IMR-90 (cell line): Measurements from ENCODE around the gene MGAT5. TPM values are rescaled to one million over a fixed set of nuclear protein-coding genes. Genes with fewer than 3 reads are reported as not detected.

ENCODE experiments used
- ATAC-seq: fragments of 200-7000 bp; cut with Tn5 transposase; 2 replicates; pipeline ENCODE4 v1.9.1; 2020; ENCODE audit warnings: low read depth, mild to moderate bottlenecking, moderate library complexity
- BruUV-seq: library from RNA; stranded (reverse); fragments of 400-500 nt; replicated peaks from 2 replicates; lab custom pipeline; 2021; lab: Mats Ljungman, UMichigan
- CTCF ChIA-PET: fragments of 300-600 bp; formaldehyde crosslinking; extraction: SDS; loops from one replicate; lab custom pipeline; 2021; ENCODE audit warnings: antibody characterized with exemption; lab: Yijun Ruan, JAX
- POLR2A ChIA-PET: fragments of 300-600 bp; sonication (Branson Sonifier 250); formaldehyde crosslinking; loops from one replicate; lab custom pipeline; 2022; ENCODE audit warnings: antibody characterized with exemption; ENCODE audit not compliant: unreplicated experiment; lab: Charles Lee
- DNase-seq: peaks from one replicate; pipeline ENCODE4 v3.0.0; 2013
- H2AFZ ChIP-seq: replicated peaks from 2 replicates; pipeline ENCODE3; 2013; ENCODE audit warnings: low read length, mild to moderate bottlenecking; ENCODE audit not compliant: poor library complexity
- H2AK5ac ChIP-seq: 2 replicates; pipeline ENCODE4 v1.6.1; 2013; ENCODE audit warnings: low read depth, low read length, inconsistent platforms
- H2AK9ac ChIP-seq: replicated peaks from 2 replicates; pipeline ENCODE3; 2013; ENCODE audit warnings: mild to moderate bottlenecking, low read depth, low read length, moderate library complexity; ENCODE audit not compliant: poor library complexity
- H2BK120ac ChIP-seq: 2 replicates; pipeline ENCODE4 v1.6.1; 2013; ENCODE audit warnings: low read depth, low read length, inconsistent platforms
- H2BK15ac ChIP-seq: 3 replicates; pipeline ENCODE4 v1.6.1; 2013; ENCODE audit warnings: low read depth, low read length, inconsistent platforms
- H2BK20ac ChIP-seq: 2 replicates; pipeline ENCODE4 v1.6.1; 2013; ENCODE audit warnings: low read depth, mild to moderate bottlenecking, inconsistent platforms, low read length, moderate library complexity
- H2BK5ac ChIP-seq: 2 replicates; pipeline ENCODE4 v1.6.1; 2013; ENCODE audit warnings: mild to moderate bottlenecking, low read depth, low read length, inconsistent platforms; ENCODE audit not compliant: poor library complexity, severe bottlenecking
- H3K14ac ChIP-seq: replicated peaks from 2 replicates; pipeline ENCODE4 v1.6.1; 2013; ENCODE audit warnings: low read depth, low read length, inconsistent platforms
- H3K18ac ChIP-seq: 2 replicates; pipeline ENCODE4 v1.6.1; 2013; ENCODE audit warnings: low read depth, low read length, control low read depth
- H3K23ac ChIP-seq: 2 replicates; pipeline ENCODE4 v1.6.1; 2013; ENCODE audit warnings: low read depth, low read length, inconsistent platforms
- H3K27ac ChIP-seq: 2 replicates; pipeline ENCODE4 v1.5.1; 2013; ENCODE audit warnings: mild to moderate bottlenecking, control low read depth, low read length; ENCODE audit not compliant: insufficient read depth
- H3K27me3 ChIP-seq: 2 replicates; pipeline ENCODE4 v1.6.1; 2013; ENCODE audit warnings: low read length; ENCODE audit not compliant: control insufficient read depth, insufficient read depth
- H3K36me3 ChIP-seq: 2 replicates; pipeline ENCODE4 v1.6.1; 2013; ENCODE audit warnings: low read length, mixed read lengths; ENCODE audit not compliant: control insufficient read depth, insufficient read depth
- H3K4ac ChIP-seq: 2 replicates; pipeline ENCODE4 v1.6.1; 2013; ENCODE audit warnings: low read depth, low read length, inconsistent platforms
- H3K4me1 ChIP-seq: 2 replicates; pipeline ENCODE4 v1.6.1; 2013; ENCODE audit warnings: low read length, mixed read lengths; ENCODE audit not compliant: control insufficient read depth, insufficient read depth
- H3K4me2 ChIP-seq: 2 replicates; pipeline ENCODE4 v1.6.1; 2013; ENCODE audit warnings: low read depth, mild to moderate bottlenecking, control low read depth, low read length, moderate library complexity
- H3K4me3 ChIP-seq: 2 replicates; pipeline ENCODE4 v1.5.1; 2013; ENCODE audit warnings: low read depth, mild to moderate bottlenecking, control low read depth, low read length, moderate library complexity; ENCODE audit not compliant: insufficient read depth
- H3K56ac ChIP-seq: 2 replicates; pipeline ENCODE4 v1.6.1; 2013; ENCODE audit warnings: low read length, inconsistent platforms; ENCODE audit not compliant: insufficient read depth; ENCODE audit errors: extremely low read depth
- H3K79me1 ChIP-seq, 2 experiments: 2 replicates each; pipeline ENCODE4 v1.6.1; 2013; ENCODE audit warnings: low read length in 2 of 2, inconsistent platforms in 1 of 2, low read depth in 1 of 2
- H3K9ac ChIP-seq: 2 replicates; pipeline ENCODE4 v1.6.1; 2013; ENCODE audit warnings: low read depth, low read length, control low read depth
- H3K9me1 ChIP-seq: 2 replicates; pipeline ENCODE4 v1.6.1; 2013; ENCODE audit warnings: low read length, inconsistent platforms; ENCODE audit not compliant: insufficient read depth
- H3K9me3 ChIP-seq: 2 replicates; pipeline ENCODE4 v1.6.1; 2013; ENCODE audit warnings: low read length; ENCODE audit not compliant: control insufficient read depth, insufficient read depth
- H4K20me1 ChIP-seq: 2 replicates; pipeline ENCODE4 v1.6.1; 2013; ENCODE audit warnings: low read length, inconsistent platforms; ENCODE audit not compliant: insufficient read depth
- H4K5ac ChIP-seq: 2 replicates; pipeline ENCODE4 v1.6.1; 2013; ENCODE audit warnings: mild to moderate bottlenecking, low read depth, low read length, control low read depth
- H4K8ac ChIP-seq, 2 experiments: 2 replicates each; pipeline ENCODE4 v1.6.1; 2013; ENCODE audit warnings: low read depth in 2 of 2, low read length in 2 of 2, control low read depth in 1 of 2, inconsistent platforms in 1 of 2
- H4K91ac ChIP-seq: 2 replicates; pipeline ENCODE4 v1.6.1; 2013; ENCODE audit warnings: low read depth, low read length, inconsistent platforms; ENCODE audit not compliant: insufficient read depth
- CEBPB ChIP-seq: IDR thresholded peaks from 2 replicates; pipeline ENCODE4 v1.6.1; 2012; ENCODE audit warnings: low read depth, low read length, improper control_type of control experiment
- POLR2A ChIP-seq: IDR thresholded peaks from 2 replicates; pipeline ENCODE4 v1.6.1; 2012; ENCODE audit warnings: mild to moderate bottlenecking, low read depth, low read length
- RFX5 ChIP-seq: IDR thresholded peaks from 2 replicates; pipeline ENCODE4 v1.8.0; 2012; ENCODE audit warnings: low read depth, mild to moderate bottlenecking, low read length, moderate library complexity
- WGBS, 2 experiments: methylation state at CpG; one replicate each; pipeline versions ENCODE4 v1.1.5 to v1.1.7; 2013; ENCODE audit warnings: missing lambda C conversion rate in 2 of 2; ENCODE audit not compliant: insufficient read length in 1 of 2; ENCODE audit errors: extremely low coverage in 2 of 2; 5-methylcytosine and 5-hydroxymethylcytosine counted together
- dilution Hi-C: fragments of 300-500 bp; cut with HindIII; formaldehyde crosslinking; loops from one replicate; pipeline ENCODE4 v1.14.3; 2018; ENCODE audit warnings: low sequenced_read_pairs; ENCODE audit not compliant: unreplicated experiment
- in situ Hi-C: fragments of 300-500 bp; cut with MboI; formaldehyde crosslinking; loops from 3 replicates; pipeline ENCODE4 v1.14.3; 2019; ENCODE audit warnings: low sequenced_read_pairs, inconsistent platforms, mixed read lengths
- intact Hi-C: fragments of 100-400 bp; cut with micrococcal nuclease; formaldehyde crosslinking; loops from 2 replicates; pipeline ENCODE4 v1.10.0; 2022
- polyA plus RNA-seq, 3 experiments: library from polyadenylated mRNA; depleted of rRNA; stranded (reverse); fragments of >200 nt; gene quantifications; 2 replicates each; pipeline ENCODE4 v1.2.3, GENCODE V29; 2012; ENCODE audit warnings: low replicate concordance in 1 of 3
- total RNA-seq: library from RNA; depleted of rRNA; stranded (reverse); fragments of >200 nt; gene quantifications from 2 replicates; pipeline ENCODE4 v1.2.3, GENCODE V29; 2012

MGAT5 gene
- total and polyA plus RNA-seq, 2 of the 4 experiments (the other 2 are of a cell fraction), result 22.9 to 59.9 TPM

GRCh38 chr2:134232461-134232860 is 21.4 kb upstream of the MGAT5 start:
- ATAC-seq, result no peak
- peak overlapping the region; percentile 80 for H3K14ac ChIP-seq
- dilution Hi-C loops, result no loop called here

More at GRCh38 chr2:134232461-134232860, 21.4 kb upstream of the MGAT5 start:
- peak overlapping the region; percentile 98 for H2BK5ac ChIP-seq
- H4K91ac ChIP-seq, result peak overlapping the region; percentile 88; the same call in 1 of the 2 replicates
- peak overlapping the region; percentile 95; the same call in 1 of the 2 replicates for H3K4ac ChIP-seq
- peaks cover 21 to 72% of the 10 kb centered on the region in 2 experiments for H3K79me1 ChIP-seq
- no peak overlapping the region for H2AK9ac ChIP-seq
- peak overlapping the region; percentile 91 for H2BK120ac ChIP-seq
- peak overlapping the region; percentile 67; the same call in 2 of the 3 replicates for H2BK15ac ChIP-seq
- intact Hi-C loops (loop anchor here (5.0 kb wide), 1 partner anchor 180 kb away; no protein-coding TSS in a partner anchor), in situ Hi-C loops (loop anchor here (25.0 kb wide), 1 partner anchor 345 kb away; no protein-coding TSS in a partner anchor)
- H3K9ac ChIP-seq, result no peak overlapping the region
- no peak overlapping the region for H2AFZ ChIP-seq
- H3K9me3 ChIP-seq, result peaks cover 6% of the 10 kb centered on the region
- no peak overlapping the region; the same call in 1 of the 2 replicates for H3K4me2 ChIP-seq
- ChIA-PET POLR2A (no interaction called here), CTCF (no interaction called here)
- H3K4me3 ChIP-seq, result no peak overlapping the region
- peak overlapping the region; percentile 4; the same call in 1 of the 2 replicates for H3K27ac ChIP-seq
- peak overlapping the region; percentile 37 to 43 for H4K8ac ChIP-seq
- TF ChIP-seq POLR2A, result no peak
- TF ChIP-seq CEBPB, result no peak
- no peak for TF ChIP-seq RFX5
- peaks cover 21% of the 10 kb centered on the region; the same call in 1 of the 2 replicates for H3K9me1 ChIP-seq
- peaks cover 26% of the 10 kb centered on the region for H3K4me1 ChIP-seq
- peaks cover 2% of the 10 kb centered on the region; the same call in 1 of the 2 replicates for H4K20me1 ChIP-seq
- no peak for DNase-seq
- WGBS, 2 experiments, result no CpG with 5 or more reads among the region's 1 CpG
- H3K18ac ChIP-seq, result peak overlapping the region; percentile 91; the same call in 1 of the 2 replicates
- no TSS peak for BruUV-seq
- H3K23ac ChIP-seq, result peak overlapping the region; percentile 46; the same call in 1 of the 2 replicates
- H3K36me3 ChIP-seq, result no peaks in the 10 kb centered on the region
- peak overlapping the region; percentile 50; the same call in 1 of the 2 replicates for H2AK5ac ChIP-seq
- peak overlapping the region; percentile 53 for H3K56ac ChIP-seq
- H4K5ac ChIP-seq, result peak overlapping the region; percentile 74; the same call in 1 of the 2 replicates
- H3K27me3 ChIP-seq, result no peaks in the 10 kb centered on the region
- H2BK20ac ChIP-seq, result peak overlapping the region; percentile 79
